ENCODE measurements around the gene PPM1M.
A peak's percentile ranks its signal among the peaks of the same experiment; 100 is the strongest.
"Not testable (repeated sequence)": the region's sequence is repeated elsewhere in the genome, so short reads cannot be mapped to it uniquely, and the experiment has no call there.

The PPM1M gene

GRCh38 chr3:52281981-52282801 lies 36.6 kb downstream of the PPM1M start:
- H3K27me3 ChIP-seq (ENCODE audit: control insufficient read depth, insufficient read depth, low read length), result no peaks in the 10 kb centered on the region
- H3K36me3 ChIP-seq (ENCODE audit: control insufficient read depth, insufficient read depth, low read length), result no peaks in the 10 kb centered on the region
- H3K4me3 ChIP-seq (ENCODE audit: low read depth, low read length), result no peak overlapping the region
- H3K4me1 ChIP-seq (ENCODE audit: control insufficient read depth, insufficient read depth, low read length), result peaks cover 16% of the 10 kb centered on the region
- no peak overlapping the region for H3K27ac ChIP-seq (ENCODE audit: low read depth, low read length)
- no peaks in the 10 kb centered on the region for H3K9me3 ChIP-seq (ENCODE audit: control insufficient read depth, insufficient read depth, low read depth, low read length)
- no peak overlapping the region for H3K9ac ChIP-seq (ENCODE audit: low read length)

- no peak overlapping the region for H3K9ac ChIP-seq (ENCODE audit: low read length)
- H3K4me3 ChIP-seq (ENCODE audit: low read depth, low read length), result no peak overlapping the region
- no peaks in the 10 kb centered on the region for H3K36me3 ChIP-seq (ENCODE audit: control insufficient read depth, insufficient read depth, low read length)
- H3K4me1 ChIP-seq (ENCODE audit: control insufficient read depth, insufficient read depth, low read length), result peaks cover 16% of the 10 kb centered on the region
- H3K27ac ChIP-seq (ENCODE audit: low read depth, low read length), result no peak overlapping the region
- H3K9me3 ChIP-seq (ENCODE audit: control insufficient read depth, insufficient read depth, low read depth, low read length), result no peaks in the 10 kb centered on the region
- no peaks in the 10 kb centered on the region for H3K27me3 ChIP-seq (ENCODE audit: control insufficient read depth, insufficient read depth, low read length)
Observed at GRCh38 chr3:52283306-52283705, 37.7 kb downstream of the PPM1M start.

GRCh38 chr3:52284051-52284450 lies 38.5 kb downstream of the PPM1M start:
- H3K27ac ChIP-seq (ENCODE audit: low read depth, low read length), result not testable (repeated sequence)

GRCh38 chr3:52286777-52287110 lies 41.2 kb downstream of the PPM1M start:
- H3K36me3 ChIP-seq (ENCODE audit: control insufficient read depth, insufficient read depth, low read length), result peaks cover 7% of the 10 kb centered on the region; the same call in 1 of the 2 replicates
- no peaks in the 10 kb centered on the region for H3K27me3 ChIP-seq (ENCODE audit: control insufficient read depth, insufficient read depth, low read length)
- H3K4me1 ChIP-seq (ENCODE audit: control insufficient read depth, insufficient read depth, low read length), result peaks cover 3% of the 10 kb centered on the region
- H3K4me3 ChIP-seq (ENCODE audit: low read depth, low read length), result peak overlapping the region; percentile 99
- H3K9ac ChIP-seq (ENCODE audit: low read length), result peak overlapping the region; percentile 100
- H3K27ac ChIP-seq (ENCODE audit: low read depth, low read length), result no peak overlapping the region
- no peaks in the 10 kb centered on the region for H3K9me3 ChIP-seq (ENCODE audit: control insufficient read depth, insufficient read depth, low read depth, low read length)

More at GRCh38 chr3:52284051-52284450, 38.5 kb downstream of the PPM1M start:
- H3K27me3 ChIP-seq (ENCODE audit: control insufficient read depth, insufficient read depth, low read length); H3K36me3 ChIP-seq (ENCODE audit: control insufficient read depth, insufficient read depth, low read length); H3K9me3 ChIP-seq (ENCODE audit: control insufficient read depth, insufficient read depth, low read depth, low read length); H3K9ac ChIP-seq (ENCODE audit: low read length); H3K4me3 ChIP-seq (ENCODE audit: low read depth, low read length): not testable (repeated sequence)
- H3K4me1 ChIP-seq (ENCODE audit: control insufficient read depth, insufficient read depth, low read length), result peaks cover 16% of the 10 kb centered on the region

GRCh38 chr3:52288674-52289073 lies 43.1 kb downstream of the PPM1M start:
- Histone ChIP-seq H3K27ac (ENCODE audit: low read depth, low read length) (no peak overlapping the region), H3K27me3 (ENCODE audit: control insufficient read depth, insufficient read depth, low read length) (no peaks in the 10 kb centered on the region), H3K4me3 (ENCODE audit: low read depth, low read length) (peak overlapping the region; percentile 99), H3K9ac (ENCODE audit: low read length) (no peak overlapping the region), H3K36me3 (ENCODE audit: control insufficient read depth, insufficient read depth, low read length) (peaks cover 15% of the 10 kb centered on the region), H3K4me1 (ENCODE audit: control insufficient read depth, insufficient read depth, low read length) (peaks cover 3% of the 10 kb centered on the region), H3K9me3 (ENCODE audit: control insufficient read depth, insufficient read depth, low read depth, low read length) (no peaks in the 10 kb centered on the region)

- Histone ChIP-seq H3K36me3 (ENCODE audit: control insufficient read depth, insufficient read depth, low read length) (peaks cover 15% of the 10 kb centered on the region), H3K27me3 (ENCODE audit: control insufficient read depth, insufficient read depth, low read length) (no peaks in the 10 kb centered on the region), H3K9me3 (ENCODE audit: control insufficient read depth, insufficient read depth, low read depth, low read length) (no peaks in the 10 kb centered on the region), H3K4me1 (ENCODE audit: control insufficient read depth, insufficient read depth, low read length) (peaks cover 3% of the 10 kb centered on the region), H3K27ac (ENCODE audit: low read depth, low read length) (no peak overlapping the region), H3K9ac (ENCODE audit: low read length) (no peak overlapping the region), H3K4me3 (ENCODE audit: low read depth, low read length) (no peak overlapping the region)
Observed at GRCh38 chr3:52289338-52289746, 43.8 kb downstream of the PPM1M start.

GRCh38 chr3:52289747-52290595 lies 44.4 kb downstream of the PPM1M start:
- Histone ChIP-seq H3K36me3 (ENCODE audit: control insufficient read depth, insufficient read depth, low read length) (peaks cover 15% of the 10 kb centered on the region), H3K9ac (ENCODE audit: low read length) (no peak overlapping the region), H3K4me1 (ENCODE audit: control insufficient read depth, insufficient read depth, low read length) (peaks cover 3% of the 10 kb centered on the region), H3K4me3 (ENCODE audit: low read depth, low read length) (no peak overlapping the region), H3K27ac (ENCODE audit: low read depth, low read length) (no peak overlapping the region), H3K27me3 (ENCODE audit: control insufficient read depth, insufficient read depth, low read length) (no peaks in the 10 kb centered on the region), H3K9me3 (ENCODE audit: control insufficient read depth, insufficient read depth, low read depth, low read length) (no peaks in the 10 kb centered on the region)

GRCh38 chr3:52290596-52291507 lies 45.3 kb downstream of the PPM1M start:
- Histone ChIP-seq H3K27ac (ENCODE audit: low read depth, low read length) (no peak overlapping the region), H3K9me3 (ENCODE audit: control insufficient read depth, insufficient read depth, low read depth, low read length) (no peaks in the 10 kb centered on the region), H3K36me3 (ENCODE audit: control insufficient read depth, insufficient read depth, low read length) (peaks cover 15% of the 10 kb centered on the region), H3K27me3 (ENCODE audit: control insufficient read depth, insufficient read depth, low read length) (no peaks in the 10 kb centered on the region), H3K4me1 (ENCODE audit: control insufficient read depth, insufficient read depth, low read length) (peaks cover 3% of the 10 kb centered on the region), H3K9ac (ENCODE audit: low read length) (no peak overlapping the region), H3K4me3 (ENCODE audit: low read depth, low read length) (no peak overlapping the region)

- H3K27ac ChIP-seq (ENCODE audit: low read depth, low read length), result no peak overlapping the region
- H3K27me3 ChIP-seq (ENCODE audit: control insufficient read depth, insufficient read depth, low read length), result no peaks in the 10 kb centered on the region
- H3K9ac ChIP-seq (ENCODE audit: low read length), result no peak overlapping the region
- peaks cover 15% of the 10 kb centered on the region for H3K36me3 ChIP-seq (ENCODE audit: control insufficient read depth, insufficient read depth, low read length)
- H3K9me3 ChIP-seq (ENCODE audit: control insufficient read depth, insufficient read depth, low read depth, low read length), result no peaks in the 10 kb centered on the region
- H3K4me3 ChIP-seq (ENCODE audit: low read depth, low read length), result no peak overlapping the region
- peaks cover 3% of the 10 kb centered on the region for H3K4me1 ChIP-seq (ENCODE audit: control insufficient read depth, insufficient read depth, low read length)
Observed at GRCh38 chr3:52291508-52292181, 46.1 kb downstream of the PPM1M start.
